ENCODE measurements around the gene FOSL2.

FOSL2 gene

GRCh38 chr2:28392297-28393113 lies at the start of gene FOSL2:
Gene FOSL2, plus strand, starts transcription at chr2:28392858. Its CDS starts 863 bp downstream, at chr2:28393721.
- peak; percentile 76 to 84 for DNase-seq (ENCODE audit: low read depth in 2 of 2)

GRCh38 chr2:28343184-28343942 lies 49.3 kb upstream of the FOSL2 start:
- DNase-seq (ENCODE audit: low read depth in 2 of 2) = no peak

GRCh38 chr2:28343971-28344715 lies 48.5 kb upstream of the FOSL2 start:
- DNase-seq (ENCODE audit: low read depth in 2 of 2) = no peak

- DNase-seq (ENCODE audit: low read depth in 2 of 2) = no peak
These were observed 47.8 kb upstream of the FOSL2 start for GRCh38 chr2:28344756-28345373.

GRCh38 chr2:28345619-28346018 lies 47.0 kb upstream of the FOSL2 start:
- DNase-seq (ENCODE audit: low read depth in 2 of 2) = no peak

- DNase-seq (ENCODE audit: low read depth in 2 of 2) = no peak
These were observed 46.1 kb upstream of the FOSL2 start for GRCh38 chr2:28346587-28346986.

- DNase-seq (ENCODE audit: low read depth in 2 of 2) = no peak
These were observed 45.5 kb upstream of the FOSL2 start for GRCh38 chr2:28347193-28347592.

- DNase-seq (ENCODE audit: low read depth in 2 of 2) = no peak
These were observed 45.1 kb upstream of the FOSL2 start for GRCh38 chr2:28347596-28347995.

GRCh38 chr2:28348149-28348567 lies 44.5 kb upstream of the FOSL2 start:
- DNase-seq (ENCODE audit: low read depth in 2 of 2) = no peak

GRCh38 chr2:28348921-28349320 lies 43.7 kb upstream of the FOSL2 start:
- no peak for DNase-seq (ENCODE audit: low read depth in 2 of 2)

GRCh38 chr2:28349546-28350165 lies 43.0 kb upstream of the FOSL2 start:
- DNase-seq (ENCODE audit: low read depth in 2 of 2) = no peak

- DNase-seq (ENCODE audit: low read depth in 2 of 2) = no peak
These were observed 42.5 kb upstream of the FOSL2 start for GRCh38 chr2:28350196-28350595.

- no peak for DNase-seq (ENCODE audit: low read depth in 2 of 2)
These were observed 41.8 kb upstream of the FOSL2 start for GRCh38 chr2:28350791-28351285.

- DNase-seq (ENCODE audit: low read depth in 2 of 2) = no peak
These were observed 41.0 kb upstream of the FOSL2 start for GRCh38 chr2:28351621-28352020.

GRCh38 chr2:28352104-28352503 lies 40.6 kb upstream of the FOSL2 start:
- no peak for DNase-seq (ENCODE audit: low read depth in 2 of 2)

- no peak for DNase-seq (ENCODE audit: low read depth in 2 of 2)
These were observed 40.0 kb upstream of the FOSL2 start for GRCh38 chr2:28352610-28353195.

GRCh38 chr2:28354920-28355520 lies 37.6 kb upstream of the FOSL2 start:
- no peak for DNase-seq (ENCODE audit: low read depth in 2 of 2)

- DNase-seq (ENCODE audit: low read depth in 2 of 2) = no peak
These were observed 37.0 kb upstream of the FOSL2 start for GRCh38 chr2:28355521-28356094.

- no peak for DNase-seq (ENCODE audit: low read depth in 2 of 2)
These were observed 36.4 kb upstream of the FOSL2 start for GRCh38 chr2:28356095-28356911.
